T-helper 2 cell (primary cell): Measurements from ENCODE around the gene CNTNAP4.

Experiments
- DNase-seq, 5 experiments: peaks; one replicate each; pipeline versions ENCODE4 v3.0.0 to v3.0.0-alpha.2; 2012 to 2022
- total RNA-seq, 2 donors: gene quantifications; one replicate each; lab custom pipeline; 2026; lab: John Stamatoyannopoulos, UW

The CNTNAP4 gene
- 0 reads per million in 2 donors for total RNA-seq

DNA sequence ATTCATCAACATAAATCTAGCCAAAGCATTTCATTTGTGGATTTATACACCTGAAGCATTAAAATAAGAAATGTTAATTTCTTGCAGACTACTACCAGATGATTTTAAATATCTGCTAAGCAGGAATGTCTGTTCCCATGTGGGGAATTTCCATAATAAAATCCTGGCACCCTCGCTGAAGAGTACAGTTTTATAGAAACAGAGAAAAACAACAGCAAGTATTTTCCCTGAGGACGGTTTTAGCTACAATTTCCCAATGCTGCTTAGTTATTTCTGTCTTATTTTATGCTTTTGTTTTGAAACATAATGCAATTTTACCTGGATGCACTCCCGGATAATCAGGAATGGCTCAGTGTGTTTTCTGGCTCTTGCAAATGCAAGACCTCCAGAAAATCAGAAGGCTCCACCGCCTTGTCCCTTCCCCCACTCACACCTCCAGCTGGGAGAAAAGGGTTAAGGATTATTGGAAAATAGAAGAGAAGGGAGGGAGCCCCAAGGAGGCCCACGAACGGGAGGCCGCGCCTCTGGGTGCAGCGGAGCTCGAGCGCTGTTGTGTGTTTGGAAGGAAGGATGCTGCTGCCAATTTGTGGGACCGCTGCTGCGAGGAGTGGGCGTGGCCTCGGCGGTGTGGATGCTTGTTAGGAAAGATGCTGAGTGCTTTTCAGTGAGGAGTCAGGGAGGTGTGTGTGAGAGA lies at the start of gene CNTNAP4:
TSS of gene CNTNAP4 (plus strand) at position 657 of the 694 bp plus-strand sequence. CDS start 262 bp downstream, outside the sequence.
- DNase-seq, result no peak

DNA sequence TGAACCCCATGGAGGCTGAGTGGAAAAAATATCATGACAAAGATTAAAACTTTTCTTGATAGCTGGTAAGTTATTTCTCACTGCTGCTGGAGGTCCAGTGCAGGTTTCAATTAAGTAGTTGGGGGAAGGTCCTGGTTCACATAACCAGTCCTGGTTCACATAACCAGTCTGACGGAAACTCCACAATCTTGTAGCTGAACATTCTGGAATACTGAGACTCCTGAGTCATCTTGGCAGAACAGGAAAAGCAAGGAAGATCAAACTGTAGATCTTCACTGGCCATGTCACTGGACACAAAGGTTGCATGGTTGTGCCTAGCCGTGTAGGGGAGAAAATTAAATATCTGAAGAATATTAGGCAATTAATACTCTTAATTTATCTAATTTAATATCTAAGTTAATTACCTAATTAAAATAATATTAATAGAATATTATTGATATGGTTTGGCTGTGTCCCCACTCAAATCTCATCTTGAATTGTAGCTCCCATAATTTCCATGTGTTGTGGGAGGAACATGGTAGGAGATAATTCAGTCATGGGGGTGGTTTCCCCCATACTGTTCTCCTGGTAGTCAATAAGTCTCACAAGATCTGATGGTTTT lies 48.6 kb upstream of the CNTNAP4 start:
- no peak for DNase-seq

DNA sequence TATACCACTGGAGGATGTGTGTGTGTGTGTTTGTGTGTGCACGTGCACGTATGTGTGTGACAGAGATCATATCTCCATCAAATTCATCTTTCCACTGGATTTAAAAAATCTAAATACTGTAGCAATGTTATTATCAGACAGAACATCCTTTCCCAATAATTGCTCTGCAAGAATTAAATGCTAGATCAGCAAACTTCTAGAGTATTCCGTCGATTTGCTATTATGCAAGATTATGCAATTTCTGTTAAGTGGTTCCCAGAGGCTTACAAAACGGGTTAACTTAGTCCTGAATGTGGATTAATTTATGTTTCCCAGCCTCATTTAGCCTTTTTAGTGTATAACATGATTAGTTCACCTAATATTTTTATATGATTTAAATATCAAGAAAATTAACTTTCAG lies 44.5 kb upstream of the CNTNAP4 start:
- no peak for DNase-seq

DNA sequence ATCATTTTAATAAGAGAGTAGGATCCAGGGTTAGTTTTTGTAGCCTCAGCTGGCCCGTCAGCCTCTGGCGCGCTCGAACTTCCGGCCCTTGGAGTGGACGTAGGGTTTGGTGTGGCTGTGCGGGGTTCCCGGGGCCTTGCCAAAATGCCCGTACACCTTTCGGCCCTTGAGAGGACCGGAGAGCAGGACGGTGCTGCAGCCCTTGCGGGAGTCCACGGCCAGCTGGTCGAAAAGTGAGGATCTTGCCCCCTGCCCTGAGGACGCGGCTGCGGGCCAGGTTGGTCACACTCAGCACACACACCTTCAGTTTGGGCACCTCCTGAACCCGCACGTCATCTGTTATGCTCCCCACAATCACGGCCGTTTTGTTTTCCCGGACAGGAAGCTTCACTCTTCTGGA lies 42.2 kb upstream of the CNTNAP4 start:
- no peak for DNase-seq

- no peak for DNase-seq
These were observed 41.8 kb upstream of the CNTNAP4 start for GRCh38 chr16:76235426-76235825.

DNA sequence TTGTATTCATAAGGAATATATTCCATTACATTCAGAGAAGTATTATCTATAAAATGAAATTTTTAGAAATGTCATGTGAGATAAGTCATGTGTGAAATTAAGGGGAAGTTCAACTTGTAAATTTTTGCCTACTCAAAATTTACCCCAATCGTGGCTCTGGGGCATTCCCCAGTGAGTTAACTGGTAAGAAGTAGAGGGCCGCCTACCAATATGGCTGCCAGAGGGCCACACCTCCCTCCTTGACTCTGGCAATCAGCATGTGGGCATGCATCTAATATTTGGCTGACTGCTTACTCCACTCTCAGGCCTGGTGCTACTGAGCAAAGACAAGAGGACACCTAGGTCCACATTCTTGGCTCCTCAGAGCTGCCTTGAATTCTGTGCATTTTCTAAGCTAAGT lies 39.7 kb upstream of the CNTNAP4 start:
- DNase-seq, result no peak

DNA sequence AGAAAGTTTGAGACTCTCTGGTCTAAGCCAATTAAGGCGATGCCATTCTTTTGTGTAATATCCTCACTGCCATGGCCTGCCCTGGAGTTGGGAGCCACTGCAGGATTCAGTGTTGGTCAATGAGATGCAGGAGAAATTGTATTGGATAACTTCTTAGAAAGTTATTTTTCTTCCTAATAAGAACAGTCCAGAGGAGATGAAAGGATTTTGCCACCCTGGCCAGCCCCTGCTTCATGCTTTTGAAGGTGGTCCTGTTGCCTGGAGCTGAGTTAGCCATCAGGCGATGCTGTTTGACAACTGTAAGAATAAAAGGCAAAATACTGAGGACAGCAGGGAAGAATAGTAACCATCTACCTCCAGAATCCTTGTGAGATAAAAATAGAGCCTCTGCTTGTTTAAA lies 35.4 kb upstream of the CNTNAP4 start:
- no peak for DNase-seq

GRCh38 chr16:76243620-76244019 lies 33.6 kb upstream of the CNTNAP4 start:
- DNase-seq, result no peak

GRCh38 chr16:76246587-76246986 lies 30.6 kb upstream of the CNTNAP4 start:
- no peak for DNase-seq

DNA sequence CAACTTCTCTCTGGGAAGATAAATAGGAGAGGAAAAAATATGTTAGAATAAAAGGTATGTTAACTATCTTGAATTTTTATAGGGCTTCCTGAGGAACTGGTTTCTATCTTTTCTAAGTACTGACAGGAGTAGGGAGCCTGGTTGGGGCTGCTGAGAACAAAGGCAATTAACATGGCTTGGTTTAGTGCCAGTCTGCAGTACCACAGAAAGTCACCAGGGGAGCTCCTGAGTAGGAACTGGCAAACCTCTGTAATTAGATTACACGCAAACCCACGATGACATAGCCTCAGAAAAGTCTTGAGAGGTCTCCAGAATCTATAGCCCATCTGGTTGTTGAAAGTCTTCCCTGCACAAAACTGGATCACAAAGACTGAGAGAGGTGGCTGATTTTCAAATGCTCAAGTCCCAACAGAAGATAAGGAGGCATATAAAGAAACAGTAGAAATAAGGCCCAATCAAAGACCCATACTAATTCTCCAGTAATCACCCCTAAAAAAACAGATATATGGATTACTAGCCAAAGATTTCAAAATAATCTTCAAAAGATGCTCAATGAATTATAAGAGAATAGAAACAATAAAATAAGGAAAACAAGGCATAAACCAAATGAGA lies 11.7 kb upstream of the CNTNAP4 start:
- DNase-seq, result peak in 1 of 5 experiments; percentile 29

GRCh38 chr16:76268824-76269223 lies 8.4 kb upstream of the CNTNAP4 start:
- no peak for DNase-seq

GRCh38 chr16:76277460-76278030 lies 344 bp downstream of the CNTNAP4 start:
- no peak for DNase-seq

- DNase-seq, result no peak
These were observed 885 bp downstream of the CNTNAP4 start for GRCh38 chr16:76278086-76278485.

- DNase-seq, result no peak
These were observed 1.8 kb downstream of the CNTNAP4 start for GRCh38 chr16:76278980-76279379.

DNA sequence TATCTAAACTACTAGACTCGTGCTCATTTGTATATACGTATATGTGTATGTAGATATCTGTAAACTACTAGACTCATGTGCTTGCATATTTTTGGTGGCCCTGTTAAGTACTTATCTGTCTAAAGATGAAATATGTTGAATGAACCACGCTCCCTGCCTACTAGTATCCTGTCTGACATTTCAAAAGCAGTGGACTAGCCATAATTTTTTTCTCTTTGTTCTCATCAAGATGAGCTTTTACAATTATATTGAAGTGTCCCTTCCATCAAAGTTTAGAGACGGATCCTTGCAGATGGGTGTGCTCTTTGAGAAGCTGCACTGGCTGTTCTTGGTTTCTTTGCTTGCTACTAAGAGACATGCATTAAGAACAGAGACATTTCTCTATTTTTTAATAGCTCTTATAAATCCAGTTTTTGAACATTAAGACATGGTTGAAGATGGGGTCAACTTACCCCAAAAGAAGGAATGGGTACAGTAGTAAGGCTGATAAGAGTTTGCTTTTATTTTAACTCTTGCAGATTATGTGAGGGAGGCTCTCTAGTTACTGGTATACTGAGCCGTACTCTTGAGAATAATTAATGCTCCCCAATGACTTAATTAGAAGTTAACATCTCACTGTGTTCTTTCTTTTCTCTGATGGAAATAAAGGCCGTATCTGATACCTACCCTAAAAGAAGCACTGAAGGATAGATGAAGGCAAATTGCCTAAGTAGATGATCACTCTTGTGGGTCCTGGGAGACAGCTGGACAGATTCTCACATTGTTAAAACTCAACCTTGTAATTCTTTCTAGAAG lies 3.4 kb downstream of the CNTNAP4 start:
- DNase-seq, result no peak

- no peak for DNase-seq
These were observed 10.3 kb downstream of the CNTNAP4 start for GRCh38 chr16:76287466-76287865.

DNA sequence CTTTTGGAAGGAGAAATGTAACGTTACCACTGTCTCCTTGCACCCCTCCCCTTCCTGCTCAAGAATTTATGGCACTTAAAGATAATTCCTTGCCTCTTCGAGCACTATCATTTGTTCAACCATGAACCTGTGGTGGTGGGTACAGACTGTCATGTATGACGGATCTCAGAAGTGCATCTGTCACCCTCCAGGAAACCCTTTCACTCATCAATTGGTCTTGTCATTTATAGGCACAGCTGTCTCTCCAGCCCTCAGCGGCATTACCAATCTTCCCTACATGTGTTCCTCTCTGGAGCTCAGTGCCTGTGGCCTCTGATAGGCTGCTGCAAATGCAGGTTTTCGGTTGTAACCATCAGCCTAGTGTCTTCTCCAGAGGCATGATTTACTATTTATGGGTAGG lies 15.0 kb downstream of the CNTNAP4 start:
- DNase-seq, result no peak

GRCh38 chr16:76293980-76294379 lies 16.8 kb downstream of the CNTNAP4 start:
- no peak for DNase-seq

GRCh38 chr16:76294396-76295214 lies 17.4 kb downstream of the CNTNAP4 start:
- DNase-seq, result no peak

- no peak for DNase-seq
These were observed 20.7 kb downstream of the CNTNAP4 start for GRCh38 chr16:76297941-76298340.

DNA sequence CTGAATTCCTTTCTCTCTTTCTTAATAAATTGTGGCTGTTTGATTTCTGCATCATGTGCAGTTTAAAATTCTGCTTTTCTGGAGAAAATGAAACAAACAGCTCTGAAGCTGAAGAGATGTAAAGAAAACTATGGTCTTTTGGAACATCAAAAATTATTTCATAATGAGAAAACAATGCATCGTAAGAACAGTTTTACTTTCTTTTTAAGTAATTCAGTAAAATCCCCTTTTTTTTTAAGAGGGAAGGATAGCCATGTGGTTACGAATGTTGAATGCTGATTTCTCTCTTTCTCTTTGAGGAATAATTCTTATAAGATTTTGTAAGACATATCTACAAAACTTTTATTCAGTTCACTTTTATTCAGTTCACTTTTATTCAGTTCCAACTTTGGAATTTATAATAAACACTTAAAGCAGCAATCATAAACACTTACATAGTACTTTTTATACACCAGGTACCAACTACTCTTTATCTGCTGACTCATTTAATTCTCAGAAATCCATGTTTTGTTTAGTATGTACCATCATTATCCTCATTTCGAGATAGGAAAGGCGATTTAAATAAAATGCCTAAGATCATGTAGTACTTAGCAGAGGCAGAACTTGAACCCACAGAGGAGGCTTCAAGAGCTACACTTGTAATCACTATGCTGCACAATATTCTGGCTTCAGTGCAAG lies 26.6 kb downstream of the CNTNAP4 start:
- DNase-seq, result peak in 1 of 5 experiments; percentile 1
